Pancreas (tissue), 10 donors: ENCODE results near the gene LIPE. TPM values are rescaled to one million over a fixed set of nuclear protein-coding genes. Genes with fewer than 3 reads are reported as not detected.

Source experiments
- ATAC-seq, 4 donors: fragments of 200-7000 bp; cut with Tn5 transposase; one replicate each; pipeline versions ENCODE4 v1.8.0 to v1.9.1; 2020; ENCODE audit warnings: mild to moderate bottlenecking in 4 of 4, moderate library complexity in 4 of 4
- DNase-seq, 6 donors: peaks; one replicate each; pipeline ENCODE4 v3.0.0-alpha.2; 2020
- FAIRE-seq: peaks from 2 replicates; lab custom pipeline; 2012; peaks lifted over from hg19 to GRCh38; lab: Jason Lieb, UNC
- H3K27ac ChIP-seq, 4 donors: fragments of 200-600 bp; sonication (generic); 1 replicate in 3 of 4; 2 replicates in 1 of 4; pipeline versions ENCODE4 v1.5.0 to v1.8.0; 2020
- H3K27me3 ChIP-seq, 4 donors: fragments of 200-600 bp; one replicate each; pipeline ENCODE4 v1.8.0; 2021
- H3K36me3 ChIP-seq, 3 donors: fragments of 200-600 bp; sonication (generic) in 1 of 3; one replicate each; pipeline versions ENCODE4 v1.5.0 to v1.8.0; 2020 to 2021
- H3K4me1 ChIP-seq, 3 donors: fragments of 200-600 bp; one replicate each; pipeline ENCODE4 v1.8.0; 2021
- H3K4me3 ChIP-seq, 4 donors: fragments of 200-600 bp; sonication (generic) in 2 of 4; one replicate each; pipeline versions ENCODE4 v1.5.0 to v1.8.0; 2020 to 2021
- H3K9me3 ChIP-seq, 4 donors: fragments of 200-600 bp; one replicate each; pipeline ENCODE4 v1.8.0; 2021
- WGBS, 2 donors: extraction: QIAGEN DNeasy Blood & Tissue Kit; methylation state at CpG; one replicate each; pipeline ENCODE4 v1.1.7; 2013; 5-methylcytosine and 5-hydroxymethylcytosine counted together
- intact Hi-C, 3 donors: fragments of 100-400 bp; cut with DNase I; formaldehyde crosslinking; loops; one replicate each; pipeline versions ENCODE4 v1.11.1 to v1.14.2; 2022
- polyA plus RNA-seq, 2 donors: library from polyadenylated mRNA; stranded (reverse); fragments of 200-250 nt; gene quantifications; one replicate each; pipeline ENCODE4 v1.2.3, GENCODE V29; 2013
- total RNA-seq, 6 donors: library from RNA; stranded (reverse); fragmentation: NEBNext Ultra II Directional in 4 of 6; extraction: Animal tissue kit (Norgen Biotek cat#: 25700) in 4 of 6; gene quantifications; one replicate each; pipeline versions ENCODE4 v1.2.1 to v1.2.4, GENCODE V29; 2021 to 2023
- TF ChIP-seq, protein P1 (sequence below), 4 donors: fragments of 200-600 bp; sonication (generic) in 3 of 4; IDR thresholded peaks; one replicate each; pipeline versions ENCODE4 v1.5.0 to v1.8.0; 2021; ENCODE audit warnings: antibody characterized with exemption in 4 of 4
- donor health status: healthy with polysubstance abuse.
- donor health status: DM: no; HTN: no; CAD: no; lungs with moderate emphysema.
- donor health status: DM: no; HTN: no; CAD: no.
- donor health status: control.
- donor health status: control.
- donor health status: Bipolar disorder and iron deficiency.
- donor health status: DM: yes; HTN: yes; CAD: no.
- donor health status: DM: no; HTN: no; CAD: no.
- donor health status: DM: no; HTN: no; CAD: no.
- donor health status: DM: yes; HTN: yes; CAD: no.

The LIPE gene
- total and polyA plus RNA-seq, 8 donors = 1.6 to 38.3 (median 5.6) TPM

DNA sequence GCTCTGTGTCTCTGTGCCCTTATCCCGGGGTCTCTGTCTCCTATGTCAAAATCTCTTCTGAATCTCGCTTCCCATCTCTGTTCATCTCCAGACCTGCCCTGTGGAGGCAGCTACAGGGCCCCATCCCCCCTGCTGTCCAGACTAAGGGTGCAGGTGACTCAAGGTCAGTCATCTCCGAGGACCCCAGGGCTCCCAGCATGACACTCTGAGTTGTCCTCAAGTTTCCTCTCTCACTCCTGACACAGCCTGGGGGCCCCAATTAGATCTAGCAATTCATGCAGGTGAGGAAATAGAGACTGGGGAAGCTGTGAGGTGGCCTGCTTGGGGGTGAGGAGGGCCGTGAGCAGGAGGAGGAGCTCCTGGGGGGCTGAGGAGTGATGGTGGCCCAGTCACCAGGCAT, 35.0 kb downstream of the LIPE start:
- Histone ChIP-seq H3K27ac (no peak overlapping the region), H3K4me1 (peaks cover 0 to 3% (median 0%) of the 10 kb centered on the region in 3 donors), H3K9me3 (no peaks in the 10 kb centered on the region), H3K4me3 (no peak overlapping the region), H3K27me3 (peaks cover 0 to 6% (median 0%) of the 10 kb centered on the region in 4 donors), H3K36me3 (no peaks in the 10 kb centered on the region)
- no peak for FAIRE-seq
- 47 to 49% methylated on average over 4 of the region's 4 CpGs for WGBS, 2 donors
- DNase-seq = no peak
- intact Hi-C loops = no loop called here
- ATAC-seq = no peak
- TF ChIP-seq, protein P1, sequence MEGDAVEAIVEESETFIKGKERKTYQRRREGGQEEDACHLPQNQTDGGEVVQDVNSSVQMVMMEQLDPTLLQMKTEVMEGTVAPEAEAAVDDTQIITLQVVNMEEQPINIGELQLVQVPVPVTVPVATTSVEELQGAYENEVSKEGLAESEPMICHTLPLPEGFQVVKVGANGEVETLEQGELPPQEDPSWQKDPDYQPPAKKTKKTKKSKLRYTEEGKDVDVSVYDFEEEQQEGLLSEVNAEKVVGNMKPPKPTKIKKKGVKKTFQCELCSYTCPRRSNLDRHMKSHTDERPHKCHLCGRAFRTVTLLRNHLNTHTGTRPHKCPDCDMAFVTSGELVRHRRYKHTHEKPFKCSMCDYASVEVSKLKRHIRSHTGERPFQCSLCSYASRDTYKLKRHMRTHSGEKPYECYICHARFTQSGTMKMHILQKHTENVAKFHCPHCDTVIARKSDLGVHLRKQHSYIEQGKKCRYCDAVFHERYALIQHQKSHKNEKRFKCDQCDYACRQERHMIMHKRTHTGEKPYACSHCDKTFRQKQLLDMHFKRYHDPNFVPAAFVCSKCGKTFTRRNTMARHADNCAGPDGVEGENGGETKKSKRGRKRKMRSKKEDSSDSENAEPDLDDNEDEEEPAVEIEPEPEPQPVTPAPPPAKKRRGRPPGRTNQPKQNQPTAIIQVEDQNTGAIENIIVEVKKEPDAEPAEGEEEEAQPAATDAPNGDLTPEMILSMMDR (IDR thresholded peaks at IDR 0.05) = no peak

DNA sequence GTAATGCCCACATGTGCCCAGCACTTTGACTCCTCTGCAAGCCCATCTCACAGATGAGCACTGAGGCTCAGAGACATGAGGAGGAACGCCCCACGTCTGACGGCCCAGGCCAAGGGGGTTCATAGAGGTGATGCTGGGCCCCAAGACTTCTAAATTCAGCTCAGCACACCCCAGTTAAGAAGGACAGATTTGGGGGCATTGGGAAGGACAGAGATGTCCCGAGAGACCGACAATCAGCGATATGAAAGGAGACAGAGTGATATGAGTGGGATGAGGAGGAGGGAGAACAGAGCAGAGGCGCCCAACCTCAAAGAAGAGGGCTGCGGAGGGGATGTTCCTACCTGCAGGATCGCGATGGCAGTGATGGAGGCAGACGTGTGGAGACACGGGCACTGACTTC, 37.3 kb downstream of the LIPE start, which contains the start of gene CNFN:
CNFN (minus strand) TSS at position 399 of the 400 bp plus-strand sequence. CDS start 1,260 bp downstream, outside the sequence.
- FAIRE-seq (no peak), DNase-seq (no peak), ATAC-seq (no peak)
- H3K27ac ChIP-seq = no peak within 1 kb of the TSS
- H3K9me3 ChIP-seq = no peaks in the 10 kb centered on the region
- peaks cover 0 to 6% (median 0%) of the 10 kb centered on the region in 4 donors for H3K27me3 ChIP-seq
- TF ChIP-seq, protein P1 (IDR thresholded peaks at IDR 0.05) = no peak
- intact Hi-C loops = no loop called here
- H3K4me1 ChIP-seq = peaks cover 0 to 8% (median 0%) of the 10 kb centered on the region in 3 donors
- WGBS, 2 donors = 35 to 36% methylated on average over 12 of the region's 12 CpGs
- H3K36me3 ChIP-seq = no peaks in the 10 kb centered on the region
- H3K4me3 ChIP-seq = no peak within 1 kb of the TSS

DNA sequence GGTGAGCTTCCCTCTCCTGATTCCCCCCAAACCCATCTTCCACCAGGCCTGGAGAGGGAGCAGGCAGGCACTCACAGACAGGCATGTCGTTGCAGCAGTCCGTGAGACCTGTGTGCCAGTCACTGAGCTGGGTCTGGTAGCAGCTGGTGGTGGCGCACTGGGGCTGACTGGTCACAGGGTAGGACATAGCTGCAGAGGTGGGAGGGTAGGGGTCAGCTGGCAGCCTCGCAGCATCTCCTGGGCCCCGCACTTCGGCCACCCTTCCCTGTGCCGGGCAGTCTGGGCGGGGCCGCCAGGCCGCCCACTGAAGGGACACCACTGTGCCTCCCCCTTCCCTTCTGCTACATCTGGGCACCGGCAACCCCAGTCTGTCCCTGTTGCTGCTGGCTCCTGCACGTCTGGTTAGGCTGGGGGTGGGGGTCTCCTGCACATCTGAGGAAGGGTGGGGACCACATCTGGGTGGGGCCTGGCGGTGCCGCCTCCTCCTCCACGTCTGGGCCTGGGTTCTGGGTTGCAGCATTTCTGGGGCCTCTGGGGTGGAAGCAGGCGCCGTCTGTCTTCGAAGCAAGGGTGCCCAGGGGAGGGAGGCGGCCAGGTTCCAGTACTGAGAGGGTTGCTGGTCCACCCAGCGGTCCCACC, 38.2 kb downstream of the LIPE start:
- DNase-seq (no peak), ATAC-seq (no peak), FAIRE-seq (no peak)
- WGBS, 2 donors = 65 to 77% methylated on average over 17 to 20 of the region's 20 CpGs
- Histone ChIP-seq H3K4me3 (no peak overlapping the region), H3K4me1 (peaks cover 0 to 8% (median 0%) of the 10 kb centered on the region in 3 donors), H3K27ac (no peak overlapping the region), H3K27me3 (peaks cover 0 to 6% (median 0%) of the 10 kb centered on the region in 4 donors), H3K9me3 (no peaks in the 10 kb centered on the region), H3K36me3 (no peaks in the 10 kb centered on the region)
- TF ChIP-seq, protein P1 (IDR thresholded peaks at IDR 0.05) = no peak
- intact Hi-C loops = no loop called here

DNA sequence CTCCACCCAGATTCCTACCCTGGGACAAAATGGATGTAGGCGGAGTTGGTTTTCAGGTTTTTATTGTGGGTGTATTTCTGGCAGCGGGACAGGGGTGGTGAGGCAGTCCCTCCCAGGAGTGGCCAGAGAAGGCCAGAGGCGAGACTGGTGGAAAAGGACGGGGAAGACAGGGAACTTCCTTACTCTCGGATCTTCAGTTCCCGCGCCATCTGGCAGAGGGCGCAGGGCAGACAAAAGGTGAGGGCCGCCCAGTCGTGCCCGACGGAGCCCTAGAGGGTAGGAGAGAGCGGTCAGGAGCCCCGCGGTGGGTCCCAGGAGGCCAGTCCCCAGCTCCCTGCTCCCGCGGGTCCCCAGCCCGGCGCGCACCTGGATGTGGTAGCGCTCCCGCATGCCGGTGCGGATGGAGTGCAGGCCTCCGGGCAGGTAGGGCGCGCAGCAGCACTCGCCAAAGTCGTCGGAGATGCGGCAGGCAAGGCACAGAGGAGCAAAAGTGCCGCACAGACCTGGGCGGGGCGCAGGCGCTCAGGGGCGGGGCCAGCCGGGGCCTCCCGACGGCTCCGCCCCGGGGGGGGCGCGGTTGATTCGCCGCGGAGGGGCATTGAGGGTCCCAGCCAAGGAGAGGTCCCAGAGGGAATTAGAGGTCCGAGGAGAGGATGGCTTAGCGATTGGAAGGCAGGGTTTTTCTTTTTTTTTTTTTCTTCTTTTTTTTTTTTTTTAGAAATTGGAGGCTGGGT, 40.0 kb downstream of the LIPE start:
- peak; percentile 52 to 81 (median 63) for DNase-seq
- TF ChIP-seq, protein P1 (IDR thresholded peaks at IDR 0.05) = peak in 3 of 4 donors; percentile 10 to 32 (median 26)
- FAIRE-seq = no peak
- Histone ChIP-seq H3K27ac (peak overlapping the region in 2 of 4 donors; percentile 50 to 57), H3K36me3 (no peaks in the 10 kb centered on the region), H3K27me3 (peaks cover 0 to 6% (median 0%) of the 10 kb centered on the region in 4 donors), H3K4me3 (peak overlapping the region in 3 of 4 donors; percentile 15 to 44 (median 26)), H3K4me1 (peaks cover 0 to 8% (median 0%) of the 10 kb centered on the region in 3 donors), H3K9me3 (no peaks in the 10 kb centered on the region)
- intact Hi-C loops = no loop called here
- WGBS, 2 donors = 2% methylated on average over 40 to 48 of the region's 48 CpGs
- ATAC-seq = peak; percentile 76 to 94 (median 90)
